Left colon (tissue), 2 donors: ENCODE data around the gene ZNF624. TPM values are rescaled to one million over a fixed set of nuclear protein-coding genes. Genes with fewer than 3 reads are reported as not detected.
A peak's percentile ranks its signal among the peaks of the same experiment; 100 is the strongest.

Experiments
- ATAC-seq: fragments of 200-7000 bp; cut with Tn5 transposase; one replicate; pipeline ENCODE4 v1.9.1; 2020; ENCODE audit warnings: mild to moderate bottlenecking, moderate library complexity
- DNase-seq, 2 donors: peaks; one replicate each; pipeline ENCODE4 v3.0.0-alpha.2; 2020
- intact Hi-C, 2 donors: fragments of 100-400 bp; cut with DNase I in 1 of 2; cut with micrococcal nuclease in 1 of 2; formaldehyde crosslinking; loops; one replicate each; pipeline versions ENCODE4 v1.11.2 to v1.14.0; 2022; cut with DNase I, micrococcal nuclease
- total RNA-seq, 2 donors: library from RNA; stranded (reverse); fragmentation: NEBNext Ultra II Directional; extraction: Animal tissue kit (Norgen Biotek cat#: 25700); gene quantifications; one replicate each; pipeline ENCODE4 v1.2.1, GENCODE V29; 2021
- donor health status: DM: no; HTN: no; CAD: no.
- donor health status: DM: yes; HTN: yes; CAD: no.

Gene ZNF624
- total RNA-seq, 2 donors from 2014 or later = 3.7 to 6.1 TPM

- DNase-seq (no peak), ATAC-seq (no peak)
- intact Hi-C loops = no loop called here
Observed at GRCh38 chr17:16622540-16623277, 30.9 kb downstream of the ZNF624 start.

GRCh38 chr17:16617481-16618060, 36.1 kb downstream of the ZNF624 start:
- no peak for DNase-seq
- ATAC-seq = no peak
- intact Hi-C loops = no loop called here

GRCh38 chr17:16599537-16599936, 54.1 kb downstream of the ZNF624 start:
- intact Hi-C loops = no loop called here
- ATAC-seq = no peak
- DNase-seq = no peak

- intact Hi-C loops = no loop called here
- ATAC-seq (no peak), DNase-seq (no peak)
Observed at GRCh38 chr17:16593356-16594102, 60.1 kb downstream of the ZNF624 start.

- peak; percentile 91 for ATAC-seq
- peak; percentile 82 to 91 for DNase-seq
- intact Hi-C loops = no loop called here
Observed at GRCh38 chr17:16589097-16589969, 64.3 kb downstream of the ZNF624 start.

GRCh38 chr17:16585796-16586195, 67.9 kb downstream of the ZNF624 start:
- no peak for ATAC-seq
- no peak for DNase-seq
- intact Hi-C loops = no loop called here

- peak; percentile 91 to 94 for DNase-seq
- ATAC-seq = peak; percentile 97
- intact Hi-C loops = loop anchor here in 1 of 2 donors (5.0 kb wide), 1 partner anchor 47 kb away; no protein-coding TSS in a partner anchor
Observed at GRCh38 chr17:16584273-16584995, 69.2 kb downstream of the ZNF624 start.

- intact Hi-C loops = loop anchor here in 1 of 2 donors (5.0 kb wide), 1 partner anchor 46 kb away; no protein-coding TSS in a partner anchor
- ATAC-seq = no peak
Observed at GRCh38 chr17:16583781-16584180, 69.9 kb downstream of the ZNF624 start.

GRCh38 chr17:16573466-16573865, 80.2 kb downstream of the ZNF624 start:
- ATAC-seq = no peak
- intact Hi-C loops = no loop called here

More at GRCh38 chr17:16583781-16584180, 69.9 kb downstream of the ZNF624 start:
- no peak for DNase-seq

More at GRCh38 chr17:16573466-16573865, 80.2 kb downstream of the ZNF624 start:
- no peak for DNase-seq

Other genes starting within 250 kb of the ZNF624 start
- 1 to 10 TPM; 4.4 to 9.2 TPM for gene TRPV2, start 238.3 kb downstream of the ZNF624 start, total RNA-seq
- gene LRRC75A, start 161.7 kb downstream of the ZNF624 start, total RNA-seq = 10 to 100 TPM; 62.3 to 75.3 TPM
- gene ZNF287, start 84.6 kb downstream of the ZNF624 start, total RNA-seq = 1 to 10 TPM; 3.1 to 3.8 TPM
- 1 to 10 TPM; 1.5 to 3.4 TPM for gene CCDC144A, start 36.4 kb upstream of the ZNF624 start, total RNA-seq